HCT116 (cell line): ENCODE data around the gene ZNF304.

Source experiments
- CBX3 ChIP-seq: IDR thresholded peaks from 2 replicates; pipeline ENCODE4 v1.6.1; 2012; ENCODE audit warnings: low read depth
- CEBPB ChIP-seq: IDR thresholded peaks from 2 replicates; pipeline ENCODE4 v1.6.1; 2012; ENCODE audit warnings: low read depth
- EGR1 ChIP-seq: IDR thresholded peaks from 2 replicates; pipeline ENCODE4 v1.6.1; 2012; ENCODE audit warnings: low read depth
- ELF1 ChIP-seq: IDR thresholded peaks from 2 replicates; pipeline ENCODE4 v1.6.1; 2012; ENCODE audit warnings: low read depth, borderline replicate concordance
- EZH2 ChIP-seq: fragments of 200-600 bp; sonication (generic); IDR thresholded peaks from 2 replicates; pipeline ENCODE4 v1.6.1; 2017; ENCODE audit warnings: antibody characterized with exemption, mixed run types
- EZH2phosphoT487 ChIP-seq: fragments of 200-600 bp; IDR thresholded peaks from 2 replicates; pipeline ENCODE4 v1.6.1; 2018; ENCODE audit warnings: antibody characterized with exemption, borderline replicate concordance
- JUND ChIP-seq: IDR thresholded peaks from 2 replicates; pipeline ENCODE4 v1.6.1; 2012
- POLR2A ChIP-seq: IDR thresholded peaks from 2 replicates; pipeline ENCODE4 v1.7.0; 2011; ENCODE audit warnings: borderline replicate concordance; ENCODE audit not compliant: insufficient read depth, insufficient read length; ENCODE audit errors: extremely low read depth
- RAD21 ChIP-seq: IDR thresholded peaks from 2 replicates; pipeline ENCODE4 v1.6.1; 2012; ENCODE audit warnings: low read depth, mild to moderate bottlenecking
- SIN3A ChIP-seq: IDR thresholded peaks from 2 replicates; pipeline ENCODE4 v1.6.1; 2012; ENCODE audit warnings: low read depth
- TF ChIP-seq, protein P1 (sequence below): IDR thresholded peaks from 2 replicates; pipeline ENCODE4 v1.6.1; 2011; ENCODE audit warnings: mild to moderate bottlenecking, low read length, moderate library complexity; ENCODE audit not compliant: insufficient replicate concordance; ENCODE audit errors: extremely low read depth
- TF ChIP-seq, protein P2 (sequence below), 3 experiments: fragments of 200-600 bp in 1 of 3; sonication (generic) in 1 of 3; IDR thresholded peaks in 2 of 3; conservative IDR thresholded peaks in 1 of 3; 2 replicates each; pipeline ENCODE4 v1.5.1; 2012 to 2017; ENCODE audit warnings: low read depth in 2 of 3, low read length in 2 of 3, antibody characterized with exemption in 1 of 3, borderline replicate concordance in 1 of 3, control low read depth in 1 of 3, mild to moderate bottlenecking in 1 of 3, mixed read lengths in 1 of 3, mixed run types in 1 of 3, moderate library complexity in 1 of 3; ENCODE audit not compliant: insufficient read depth in 1 of 3
- TF ChIP-seq, protein P3 (sequence below): IDR thresholded peaks from 2 replicates; pipeline ENCODE4 v1.6.1; 2012; ENCODE audit warnings: low read depth
- TF ChIP-seq, protein P4 (sequence below): IDR thresholded peaks from 2 replicates; pipeline ENCODE4 v1.6.1; 2012

- no peak for TF ChIP-seq RAD21
- TF ChIP-seq, protein P1, sequence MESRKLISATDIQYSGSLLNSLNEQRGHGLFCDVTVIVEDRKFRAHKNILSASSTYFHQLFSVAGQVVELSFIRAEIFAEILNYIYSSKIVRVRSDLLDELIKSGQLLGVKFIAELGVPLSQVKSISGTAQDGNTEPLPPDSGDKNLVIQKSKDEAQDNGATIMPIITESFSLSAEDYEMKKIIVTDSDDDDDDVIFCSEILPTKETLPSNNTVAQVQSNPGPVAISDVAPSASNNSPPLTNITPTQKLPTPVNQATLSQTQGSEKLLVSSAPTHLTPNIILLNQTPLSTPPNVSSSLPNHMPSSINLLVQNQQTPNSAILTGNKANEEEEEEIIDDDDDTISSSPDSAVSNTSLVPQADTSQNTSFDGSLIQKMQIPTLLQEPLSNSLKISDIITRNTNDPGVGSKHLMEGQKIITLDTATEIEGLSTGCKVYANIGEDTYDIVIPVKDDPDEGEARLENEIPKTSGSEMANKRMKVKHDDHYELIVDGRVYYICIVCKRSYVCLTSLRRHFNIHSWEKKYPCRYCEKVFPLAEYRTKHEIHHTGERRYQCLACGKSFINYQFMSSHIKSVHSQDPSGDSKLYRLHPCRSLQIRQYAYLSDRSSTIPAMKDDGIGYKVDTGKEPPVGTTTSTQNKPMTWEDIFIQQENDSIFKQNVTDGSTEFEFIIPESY, result no peak
- TF ChIP-seq EZH2, result no peak
- no peak for TF ChIP-seq SIN3A
- TF ChIP-seq, protein P2, sequence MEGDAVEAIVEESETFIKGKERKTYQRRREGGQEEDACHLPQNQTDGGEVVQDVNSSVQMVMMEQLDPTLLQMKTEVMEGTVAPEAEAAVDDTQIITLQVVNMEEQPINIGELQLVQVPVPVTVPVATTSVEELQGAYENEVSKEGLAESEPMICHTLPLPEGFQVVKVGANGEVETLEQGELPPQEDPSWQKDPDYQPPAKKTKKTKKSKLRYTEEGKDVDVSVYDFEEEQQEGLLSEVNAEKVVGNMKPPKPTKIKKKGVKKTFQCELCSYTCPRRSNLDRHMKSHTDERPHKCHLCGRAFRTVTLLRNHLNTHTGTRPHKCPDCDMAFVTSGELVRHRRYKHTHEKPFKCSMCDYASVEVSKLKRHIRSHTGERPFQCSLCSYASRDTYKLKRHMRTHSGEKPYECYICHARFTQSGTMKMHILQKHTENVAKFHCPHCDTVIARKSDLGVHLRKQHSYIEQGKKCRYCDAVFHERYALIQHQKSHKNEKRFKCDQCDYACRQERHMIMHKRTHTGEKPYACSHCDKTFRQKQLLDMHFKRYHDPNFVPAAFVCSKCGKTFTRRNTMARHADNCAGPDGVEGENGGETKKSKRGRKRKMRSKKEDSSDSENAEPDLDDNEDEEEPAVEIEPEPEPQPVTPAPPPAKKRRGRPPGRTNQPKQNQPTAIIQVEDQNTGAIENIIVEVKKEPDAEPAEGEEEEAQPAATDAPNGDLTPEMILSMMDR (IDR thresholded peaks at IDR 0.05 in 2 of 3, conservative IDR thresholded peaks at IDR 0.05 in 1 of 3; ENCODE audit: borderline replicate concordance in 1 of 3, insufficient read depth in 1 of 3, low read depth in 2 of 3, low read length in 2 of 3), result no peak
- TF ChIP-seq JUND, result no peak
- no peak for TF ChIP-seq EZH2phosphoT487
- TF ChIP-seq ELF1, result no peak
- TF ChIP-seq CBX3, result no peak
- TF ChIP-seq, protein P3, sequence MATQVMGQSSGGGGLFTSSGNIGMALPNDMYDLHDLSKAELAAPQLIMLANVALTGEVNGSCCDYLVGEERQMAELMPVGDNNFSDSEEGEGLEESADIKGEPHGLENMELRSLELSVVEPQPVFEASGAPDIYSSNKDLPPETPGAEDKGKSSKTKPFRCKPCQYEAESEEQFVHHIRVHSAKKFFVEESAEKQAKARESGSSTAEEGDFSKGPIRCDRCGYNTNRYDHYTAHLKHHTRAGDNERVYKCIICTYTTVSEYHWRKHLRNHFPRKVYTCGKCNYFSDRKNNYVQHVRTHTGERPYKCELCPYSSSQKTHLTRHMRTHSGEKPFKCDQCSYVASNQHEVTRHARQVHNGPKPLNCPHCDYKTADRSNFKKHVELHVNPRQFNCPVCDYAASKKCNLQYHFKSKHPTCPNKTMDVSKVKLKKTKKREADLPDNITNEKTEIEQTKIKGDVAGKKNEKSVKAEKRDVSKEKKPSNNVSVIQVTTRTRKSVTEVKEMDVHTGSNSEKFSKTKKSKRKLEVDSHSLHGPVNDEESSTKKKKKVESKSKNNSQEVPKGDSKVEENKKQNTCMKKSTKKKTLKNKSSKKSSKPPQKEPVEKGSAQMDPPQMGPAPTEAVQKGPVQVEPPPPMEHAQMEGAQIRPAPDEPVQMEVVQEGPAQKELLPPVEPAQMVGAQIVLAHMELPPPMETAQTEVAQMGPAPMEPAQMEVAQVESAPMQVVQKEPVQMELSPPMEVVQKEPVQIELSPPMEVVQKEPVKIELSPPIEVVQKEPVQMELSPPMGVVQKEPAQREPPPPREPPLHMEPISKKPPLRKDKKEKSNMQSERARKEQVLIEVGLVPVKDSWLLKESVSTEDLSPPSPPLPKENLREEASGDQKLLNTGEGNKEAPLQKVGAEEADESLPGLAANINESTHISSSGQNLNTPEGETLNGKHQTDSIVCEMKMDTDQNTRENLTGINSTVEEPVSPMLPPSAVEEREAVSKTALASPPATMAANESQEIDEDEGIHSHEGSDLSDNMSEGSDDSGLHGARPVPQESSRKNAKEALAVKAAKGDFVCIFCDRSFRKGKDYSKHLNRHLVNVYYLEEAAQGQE, result no peak
- TF ChIP-seq CEBPB, result no peak
- no peak for TF ChIP-seq EGR1
- TF ChIP-seq, protein P4, sequence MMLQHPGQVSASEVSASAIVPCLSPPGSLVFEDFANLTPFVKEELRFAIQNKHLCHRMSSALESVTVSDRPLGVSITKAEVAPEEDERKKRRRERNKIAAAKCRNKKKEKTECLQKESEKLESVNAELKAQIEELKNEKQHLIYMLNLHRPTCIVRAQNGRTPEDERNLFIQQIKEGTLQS, result no peak
- no peak for TF ChIP-seq POLR2A
Observed at GRCh38 chr19:57321116-57321515, 30.0 kb upstream of the ZNF304 start.
